Ovary (tissue), 3 donors: ENCODE results near the gene PSPC1.

Source experiments
- CTCF ChIP-seq, 3 donors: fragments of 450-650 bp in 2 of 3; fragments of 200-600 bp in 1 of 3; IDR thresholded peaks; one replicate each; pipeline versions ENCODE4 v1.5.1 to v1.8.0; 2016 to 2022; ENCODE audit warnings: antibody characterized with exemption in 3 of 3, mild to moderate bottlenecking in 1 of 3
- EP300 ChIP-seq: sonication (generic); formaldehyde crosslinking; IDR thresholded peaks from one replicate; pipeline ENCODE4 v1.6.1; 2017; ENCODE audit warnings: antibody characterized with exemption
- donor health status: DM: no; HTN: no; CAD: no.

GRCh38 chr13:19670147-19670546 is 112.6 kb downstream of the PSPC1 start:
- no peak for TF ChIP-seq CTCF (IDR thresholded peaks at IDR 0.05)
- no peak for TF ChIP-seq EP300
